OCI-LY3 (cell line): ENCODE results near the gene TRIM58.

ENCODE experiments used
- EZH2phosphoT487 ChIP-seq: fragments of 200-600 bp; shearing (Covaris generic); IDR thresholded peaks from 2 replicates; pipeline ENCODE4 v1.6.1; 2018; ENCODE audit warnings: antibody characterized with exemption, mixed run types, low read depth
- TF ChIP-seq, protein P1 (sequence below): fragments of 200-600, 300-600 bp; sonication (generic); IDR thresholded peaks from 2 replicates; pipeline ENCODE4 v1.5.1; 2014; ENCODE audit warnings: antibody characterized with exemption, low read length, low read depth

- TF ChIP-seq, protein P1, sequence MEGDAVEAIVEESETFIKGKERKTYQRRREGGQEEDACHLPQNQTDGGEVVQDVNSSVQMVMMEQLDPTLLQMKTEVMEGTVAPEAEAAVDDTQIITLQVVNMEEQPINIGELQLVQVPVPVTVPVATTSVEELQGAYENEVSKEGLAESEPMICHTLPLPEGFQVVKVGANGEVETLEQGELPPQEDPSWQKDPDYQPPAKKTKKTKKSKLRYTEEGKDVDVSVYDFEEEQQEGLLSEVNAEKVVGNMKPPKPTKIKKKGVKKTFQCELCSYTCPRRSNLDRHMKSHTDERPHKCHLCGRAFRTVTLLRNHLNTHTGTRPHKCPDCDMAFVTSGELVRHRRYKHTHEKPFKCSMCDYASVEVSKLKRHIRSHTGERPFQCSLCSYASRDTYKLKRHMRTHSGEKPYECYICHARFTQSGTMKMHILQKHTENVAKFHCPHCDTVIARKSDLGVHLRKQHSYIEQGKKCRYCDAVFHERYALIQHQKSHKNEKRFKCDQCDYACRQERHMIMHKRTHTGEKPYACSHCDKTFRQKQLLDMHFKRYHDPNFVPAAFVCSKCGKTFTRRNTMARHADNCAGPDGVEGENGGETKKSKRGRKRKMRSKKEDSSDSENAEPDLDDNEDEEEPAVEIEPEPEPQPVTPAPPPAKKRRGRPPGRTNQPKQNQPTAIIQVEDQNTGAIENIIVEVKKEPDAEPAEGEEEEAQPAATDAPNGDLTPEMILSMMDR: peak; percentile 10; the same call in 1 of the 2 replicates
- no peak for TF ChIP-seq EZH2phosphoT487
Observed at GRCh38 chr1:247833601-247834000, 23.4 kb upstream of the TRIM58 start.
